ENCODE results near the gene TMEFF1. TPM values are rescaled to one million over a fixed set of nuclear protein-coding genes. Genes with fewer than 3 reads are reported as not detected.
A peak's percentile ranks its signal among the peaks of the same experiment; 100 is the strongest.
"Not testable (repeated sequence)": the region's sequence is repeated elsewhere in the genome, so short reads cannot be mapped to it uniquely, and the experiment has no call there.

TMEFF1 gene
- polyA plus RNA-seq, 2 of the 4 experiments (the other 2 are of a cell fraction) = 0.31 to 0.61 TPM

- Histone ChIP-seq H3K4me3 (no peak overlapping the region), H3K9me3 (no peaks in the 10 kb centered on the region), H3K27ac (peak overlapping the region; percentile 20 to 24; a peak in 2 of 6 replicates), H3K4me2 (peak overlapping the region; percentile 67), H3K4me1 (peaks cover 14% of the 10 kb centered on the region)
- 51% methylated on average over 6 of the region's 6 CpGs for WGBS (ENCODE audit: missing lambda C conversion rate)
- TF ChIP-seq USF2 (IDR thresholded peaks at IDR 0.05) (no peak), PHF8 (IDR thresholded peaks at IDR 0.05; ENCODE audit: borderline replicate concordance, low read depth) (no peak), CEBPB (IDR thresholded peaks at IDR 0.05) (peak in 1 of 2 experiments; percentile 90; a peak in 3 of 4 replicates), ZC3H11A (IDR thresholded peaks at IDR 0.05) (no peak), CHD2 (IDR thresholded peaks at IDR 0.05; ENCODE audit: low read length, partially characterized antibody) (no peak)
- FAIRE-seq = no peak
- DNase-seq (ENCODE audit: low read depth in 1 of 2, low spot score in 1 of 2) = peak in 1 of 2 experiments; percentile 31
- ATAC-seq = peak in 1 of 2 experiments; percentile 54; a peak in 3 of 6 replicates
- ChIA-PET CTCF (interaction anchor here (0.9 kb wide), 1 partner anchor 65 kb away, joined by 3 read pairs; no protein-coding TSS in a partner anchor), POLR2A (no interaction called here)
Observed at GRCh38 chr9:100515578-100516494, 42.9 kb downstream of the TMEFF1 start.

GRCh38 chr9:100521282-100521681, 48.3 kb downstream of the TMEFF1 start:
- Histone ChIP-seq H3K4me1 (peaks cover 4% of the 10 kb centered on the region), H3K9me3 (no peaks in the 10 kb centered on the region), H3K27ac (no peak overlapping the region), H3K4me3 (no peak overlapping the region), H3K4me2 (no peak overlapping the region)
- ATAC-seq (no peak), FAIRE-seq (no peak), DNase-seq (ENCODE audit: low read depth in 1 of 2, low spot score in 1 of 2) (no peak)
- ChIA-PET CTCF (no interaction called here), POLR2A (no interaction called here)
- 64% methylated on average over 3 of the region's 3 CpGs for WGBS (ENCODE audit: missing lambda C conversion rate)
- TF ChIP-seq BHLHE40 (IDR thresholded peaks at IDR 0.05; ENCODE audit: low read depth, low read length) (no peak), MAFK (IDR thresholded peaks at IDR 0.05; ENCODE audit: partially characterized antibody) (peak; percentile 34)

- H3K27ac ChIP-seq = no peak overlapping the region
- no peaks in the 10 kb centered on the region for H3K9me3 ChIP-seq
- CTCF ChIA-PET = no interaction called here
- no peak overlapping the region for H3K4me3 ChIP-seq
- POLR2A ChIA-PET = no interaction called here
- no peaks in the 10 kb centered on the region for H3K4me1 ChIP-seq
- H3K4me2 ChIP-seq = no peak overlapping the region
- DNase-seq (ENCODE audit: low read depth in 1 of 2, low spot score in 1 of 2) = no peak
- TF ChIP-seq USF2 (IDR thresholded peaks at IDR 0.05) = no peak
- TF ChIP-seq FOSL2 (IDR thresholded peaks at IDR 0.05) = no peak
- TF ChIP-seq FOSL2 (CRISPR knock-in tag; IDR thresholded peaks at IDR 0.05) = no peak
- no peak for FAIRE-seq
- no peak; a peak in 1 of 6 replicates for ATAC-seq
- 90% methylated on average over 2 of the region's 2 CpGs for WGBS (ENCODE audit: missing lambda C conversion rate)
Observed at GRCh38 chr9:100525563-100525962, 52.6 kb downstream of the TMEFF1 start.

- ATAC-seq; H3K4me1 ChIP-seq; FAIRE-seq; CTCF ChIA-PET; POLR2A ChIA-PET; H3K27ac ChIP-seq; H3K4me3 ChIP-seq; H3K9me3 ChIP-seq; H3K4me2 ChIP-seq; DNase-seq (ENCODE audit: low read depth in 1 of 2, low spot score in 1 of 2): not testable (repeated sequence)
- WGBS (ENCODE audit: missing lambda C conversion rate) = 89% methylated on average over 26 of the region's 30 CpGs
Observed at GRCh38 chr9:100527180-100527794, 54.3 kb downstream of the TMEFF1 start.

- FAIRE-seq = no peak
- WGBS (ENCODE audit: missing lambda C conversion rate) = 90% methylated on average over 4 of the region's 4 CpGs
- no peak for ATAC-seq
- ChIA-PET POLR2A (no interaction called here), CTCF (no interaction called here)
- H3K4me1 ChIP-seq = no peaks in the 10 kb centered on the region
- no peak for DNase-seq (ENCODE audit: low read depth in 1 of 2, low spot score in 1 of 2)
- no peak overlapping the region for H3K27ac ChIP-seq
- H3K4me3 ChIP-seq = no peak overlapping the region
- no peaks in the 10 kb centered on the region for H3K9me3 ChIP-seq
- TF ChIP-seq CBX2 (IDR thresholded peaks at IDR 0.05; ENCODE audit: borderline replicate concordance, low read depth) (no peak), HOXA7 (CRISPR knock-in tag; IDR thresholded peaks at IDR 0.05) (no peak), E2F6 (IDR thresholded peaks at IDR 0.05; ENCODE audit: borderline replicate concordance, low read depth) (no peak), BCL3 (IDR thresholded peaks at IDR 0.05) (no peak), BHLHE40 (IDR thresholded peaks at IDR 0.05; ENCODE audit: low read depth, low read length) (no peak), MAFK (IDR thresholded peaks at IDR 0.05; ENCODE audit: partially characterized antibody) (no peak), FOSL2 (IDR thresholded peaks at IDR 0.05) (no peak), FOSL2 (CRISPR knock-in tag; IDR thresholded peaks at IDR 0.05) (no peak), ATOH8 (CRISPR knock-in tag; IDR thresholded peaks at IDR 0.05; ENCODE audit: low read depth) (no peak), JUN (IDR thresholded peaks at IDR 0.05) (no peak), EP300 (IDR thresholded peaks at IDR 0.05) (no peak)
- H3K4me2 ChIP-seq = no peak overlapping the region
Observed at GRCh38 chr9:100534401-100534800, 61.5 kb downstream of the TMEFF1 start.
